HEK293 (cell line): ENCODE measurements around the gene SCN8A.

Source experiments
- CTCF ChIP-seq: fragments of 450-650 bp; formaldehyde crosslinking; IDR thresholded peaks from 2 replicates; pipeline ENCODE4 v1.5.1; 2016; ENCODE audit warnings: missing biosample characterization, missing genetic modification characterization
- ZNF426 ChIP-seq: fragments of 450-650 bp; formaldehyde crosslinking; IDR thresholded peaks from 2 replicates; pipeline ENCODE4 v1.5.1; 2017; ENCODE audit warnings: missing biosample characterization, missing genetic modification characterization, mild to moderate bottlenecking, inconsistent platforms, moderate library complexity
- ZNF580 ChIP-seq: fragments of 450-650 bp; formaldehyde crosslinking; IDR thresholded peaks from 2 replicates; pipeline ENCODE4 v1.5.1; 2016; ENCODE audit warnings: missing biosample characterization, missing genetic modification characterization
- ZNF645 ChIP-seq: fragments of 450-650 bp; formaldehyde crosslinking; IDR thresholded peaks from 2 replicates; pipeline ENCODE4; 2016; ENCODE audit warnings: missing biosample characterization, missing genetic modification characterization
- ZNF658 ChIP-seq: fragments of 450-650 bp; formaldehyde crosslinking; IDR thresholded peaks from 2 replicates; pipeline ENCODE4; 2016; ENCODE audit warnings: missing biosample characterization, missing genetic modification characterization

- TF ChIP-seq CTCF (tag by site-specific recombination) (no peak), ZNF580 (tag by site-specific recombination) (no peak), ZNF645 (tag by site-specific recombination) (no peak), ZNF658 (tag by site-specific recombination) (no peak), ZNF426 (tag by site-specific recombination) (no peak)
Measured at GRCh38 chr12:51635346-51635745, 44.3 kb downstream of the SCN8A start.
